ENCODE data around the gene PHACTR4. TPM values are rescaled to one million over a fixed set of nuclear protein-coding genes. Genes with fewer than 3 reads are reported as not detected.
A peak's percentile ranks its signal among the peaks of the same experiment; 100 is the strongest.
"Not testable (repeated sequence)": the region's sequence is repeated elsewhere in the genome, so short reads cannot be mapped to it uniquely, and the experiment has no call there.

PHACTR4 gene
- total RNA-seq, 6 donors from 2014 or later, result 28.8 to 38.7 (median 33.9) TPM

GRCh38 chr1:28443550-28443949 lies 74.0 kb downstream of the PHACTR4 start:
- H3K36me3 ChIP-seq, result peaks cover 0 to 4% (median 0%) of the 10 kb centered on the region in 4 donors
- no peaks in the 10 kb centered on the region for H3K27me3 ChIP-seq
- WGBS, 2 donors, result 95% methylated on average over 3 of the region's 3 CpGs
- ATAC-seq (ENCODE audit: low FRiP score in 2 of 2) (no peak), DNase-seq (no peak)
- TF ChIP-seq POLR2A (IDR thresholded peaks at IDR 0.05) (no peak), EP300 (IDR thresholded peaks at IDR 0.05) (no peak), CTCF (IDR thresholded peaks at IDR 0.05) (no peak), POLR2AphosphoS5 (IDR thresholded peaks at IDR 0.05) (no peak)
- H3K27ac ChIP-seq, result no peak overlapping the region
- H3K4me1 ChIP-seq, result peaks cover 0 to 8% (median 0%) of the 10 kb centered on the region in 4 donors
- H3K4me3 ChIP-seq, result no peak overlapping the region
- H3K9me3 ChIP-seq, result no peaks in the 10 kb centered on the region

- WGBS, 2 donors, result 45 to 50% methylated on average over 4 of the region's 4 CpGs
- Histone ChIP-seq H3K4me3 (no peak overlapping the region), H3K9me3 (no peaks in the 10 kb centered on the region), H3K27ac (peak overlapping the region in 1 of 4 donors; percentile 10), H3K36me3 (peaks cover 0 to 4% (median 0%) of the 10 kb centered on the region in 4 donors), H3K27me3 (no peaks in the 10 kb centered on the region), H3K4me1 (peaks cover 0 to 6% (median 3%) of the 10 kb centered on the region in 4 donors)
- DNase-seq, result no peak
- TF ChIP-seq POLR2A (IDR thresholded peaks at IDR 0.05) (no peak), EP300 (IDR thresholded peaks at IDR 0.05) (no peak), POLR2AphosphoS5 (IDR thresholded peaks at IDR 0.05) (no peak), CTCF (IDR thresholded peaks at IDR 0.05) (no peak)
- ATAC-seq (ENCODE audit: low FRiP score in 2 of 2), result no peak
Measured at GRCh38 chr1:28447679-28448078, 78.1 kb downstream of the PHACTR4 start.

GRCh38 chr1:28448094-28448611 lies 78.6 kb downstream of the PHACTR4 start:
- not testable (repeated sequence) for H3K36me3 ChIP-seq; H3K9me3 ChIP-seq; DNase-seq; H3K4me3 ChIP-seq; ATAC-seq (ENCODE audit: low FRiP score in 2 of 2); H3K27me3 ChIP-seq; H3K4me1 ChIP-seq
- H3K27ac ChIP-seq, result peak overlapping the region in 1 of 4 donors; percentile 10
- WGBS, 2 donors, result 89 to 93% methylated on average over 8 of the region's 8 CpGs

- Histone ChIP-seq H3K9me3 (no peaks in the 10 kb centered on the region), H3K4me3 (no peak overlapping the region), H3K36me3 (peaks cover 0 to 4% (median 0%) of the 10 kb centered on the region in 4 donors), H3K4me1 (peaks cover 0 to 6% (median 3%) of the 10 kb centered on the region in 4 donors), H3K27me3 (no peaks in the 10 kb centered on the region), H3K27ac (no peak overlapping the region)
- TF ChIP-seq POLR2A (IDR thresholded peaks at IDR 0.05) (no peak), EP300 (IDR thresholded peaks at IDR 0.05) (no peak), CTCF (IDR thresholded peaks at IDR 0.05) (no peak), POLR2AphosphoS5 (IDR thresholded peaks at IDR 0.05) (no peak)
- WGBS, 2 donors, result 58 to 67% methylated on average over 1 of the region's 1 CpG
- DNase-seq (no peak), ATAC-seq (ENCODE audit: low FRiP score in 2 of 2) (no peak)
Measured at GRCh38 chr1:28449904-28450303, 80.4 kb downstream of the PHACTR4 start.

GRCh38 chr1:28450561-28450960 lies 81.0 kb downstream of the PHACTR4 start:
- TF ChIP-seq EP300 (IDR thresholded peaks at IDR 0.05) (no peak), CTCF (IDR thresholded peaks at IDR 0.05) (no peak), POLR2AphosphoS5 (IDR thresholded peaks at IDR 0.05) (no peak), POLR2A (IDR thresholded peaks at IDR 0.05) (no peak)
- 91 to 92% methylated on average over 5 of the region's 5 CpGs for WGBS, 2 donors
- H3K27ac ChIP-seq, result no peak overlapping the region
- no peak for DNase-seq
- H3K9me3 ChIP-seq, result no peaks in the 10 kb centered on the region
- no peaks in the 10 kb centered on the region for H3K27me3 ChIP-seq
- peaks cover 0 to 4% (median 0%) of the 10 kb centered on the region in 4 donors for H3K36me3 ChIP-seq
- no peak overlapping the region for H3K4me3 ChIP-seq
- H3K4me1 ChIP-seq, result peaks cover 3 to 6% (median 5%) of the 10 kb centered on the region in 4 donors
- no peak for ATAC-seq (ENCODE audit: low FRiP score in 2 of 2)
